Muscle layer of duodenum (tissue), 2 donors: ENCODE data around the gene VAC14.

Experiments used
- H3K27ac ChIP-seq: one replicate; pipeline ENCODE4 v1.7.0; 2013; ENCODE audit warnings: mild to moderate bottlenecking, low read length
- H3K27me3 ChIP-seq: one replicate; pipeline ENCODE4 v1.7.0; 2013; ENCODE audit warnings: low read depth, mild to moderate bottlenecking, control low read depth, low read length
- H3K36me3 ChIP-seq, 2 donors: one replicate each; pipeline ENCODE4 v1.7.0; 2013; ENCODE audit warnings: low read length in 2 of 2, control low read depth in 1 of 2, mild to moderate bottlenecking in 1 of 2; ENCODE audit not compliant: insufficient read depth in 2 of 2, control insufficient read depth in 1 of 2
- H3K4me1 ChIP-seq, 2 donors: one replicate each; pipeline ENCODE4 v1.7.0; 2013; ENCODE audit warnings: low read length in 2 of 2, mild to moderate bottlenecking in 2 of 2, control low read depth in 1 of 2, moderate library complexity in 1 of 2; ENCODE audit not compliant: insufficient read depth in 2 of 2, control insufficient read depth in 1 of 2
- H3K4me3 ChIP-seq, 2 donors: one replicate each; pipeline ENCODE4 v1.7.0; 2013; ENCODE audit warnings: low read length in 2 of 2, low read depth in 1 of 2, mild to moderate bottlenecking in 1 of 2
- H3K9me3 ChIP-seq, 2 donors: one replicate each; pipeline ENCODE4 v1.7.0; 2013; ENCODE audit warnings: low read length in 2 of 2, control low read depth in 1 of 2, mild to moderate bottlenecking in 1 of 2; ENCODE audit not compliant: control insufficient read depth in 1 of 2
- donor health status: healthy.

VAC14 gene

GRCh38 chr16:70670175-70670574 lies 130.8 kb downstream of the VAC14 start:
- H3K9me3 ChIP-seq, result no peaks in the 10 kb centered on the region
- H3K36me3 ChIP-seq, result peaks cover 22 to 76% of the 10 kb centered on the region in 2 donors

GRCh38 chr16:70665806-70666735 lies 134.9 kb downstream of the VAC14 start:
- Histone ChIP-seq H3K4me3 (no peak overlapping the region), H3K9me3 (no peaks in the 10 kb centered on the region), H3K27ac (no peak overlapping the region), H3K36me3 (peaks cover 18 to 78% of the 10 kb centered on the region in 2 donors), H3K4me1 (peaks cover 0 to 28% of the 10 kb centered on the region in 2 donors), H3K27me3 (no peaks in the 10 kb centered on the region)

More at GRCh38 chr16:70670175-70670574, 130.8 kb downstream of the VAC14 start:
- H3K27me3 ChIP-seq, result no peaks in the 10 kb centered on the region
- H3K4me3 ChIP-seq, result no peak overlapping the region
- H3K27ac ChIP-seq, result no peak overlapping the region
- peaks cover 0 to 7% of the 10 kb centered on the region in 2 donors for H3K4me1 ChIP-seq

GRCh38 chr16:70665113-70665694 lies 135.8 kb downstream of the VAC14 start:
- no peaks in the 10 kb centered on the region for H3K9me3 ChIP-seq
- peaks cover 0 to 28% of the 10 kb centered on the region in 2 donors for H3K4me1 ChIP-seq
- no peak overlapping the region for H3K27ac ChIP-seq
- H3K4me3 ChIP-seq, result no peak overlapping the region
- peaks cover 15 to 70% of the 10 kb centered on the region in 2 donors for H3K36me3 ChIP-seq
- H3K27me3 ChIP-seq, result no peaks in the 10 kb centered on the region

GRCh38 chr16:70664325-70665112 lies 136.4 kb downstream of the VAC14 start:
- Histone ChIP-seq H3K9me3 (no peaks in the 10 kb centered on the region), H3K27me3 (no peaks in the 10 kb centered on the region), H3K36me3 (peaks cover 14 to 63% of the 10 kb centered on the region in 2 donors), H3K27ac (no peak overlapping the region), H3K4me1 (peaks cover 0 to 28% of the 10 kb centered on the region in 2 donors), H3K4me3 (no peak overlapping the region)

GRCh38 chr16:70663524-70664324 lies 137.2 kb downstream of the VAC14 start:
- H3K27me3 ChIP-seq, result no peaks in the 10 kb centered on the region
- peaks cover 0 to 28% of the 10 kb centered on the region in 2 donors for H3K4me1 ChIP-seq
- peaks cover 9 to 55% of the 10 kb centered on the region in 2 donors for H3K36me3 ChIP-seq
- H3K27ac ChIP-seq, result no peak overlapping the region
- no peaks in the 10 kb centered on the region for H3K9me3 ChIP-seq
- no peak overlapping the region for H3K4me3 ChIP-seq

- Histone ChIP-seq H3K4me1 (peaks cover 0 to 26% of the 10 kb centered on the region in 2 donors), H3K9me3 (no peaks in the 10 kb centered on the region), H3K36me3 (peaks cover 5 to 50% of the 10 kb centered on the region in 2 donors), H3K27me3 (no peaks in the 10 kb centered on the region), H3K27ac (no peak overlapping the region), H3K4me3 (no peak overlapping the region)
These were observed 137.9 kb downstream of the VAC14 start for GRCh38 chr16:70662991-70663523.

- Histone ChIP-seq H3K4me1 (peaks cover 0 to 20% of the 10 kb centered on the region in 2 donors), H3K4me3 (no peak overlapping the region), H3K36me3 (peaks cover 5 to 44% of the 10 kb centered on the region in 2 donors), H3K27ac (no peak overlapping the region), H3K27me3 (no peaks in the 10 kb centered on the region), H3K9me3 (no peaks in the 10 kb centered on the region)
These were observed 138.9 kb downstream of the VAC14 start for GRCh38 chr16:70661918-70662641.

- H3K36me3 ChIP-seq, result peaks cover 5 to 39% of the 10 kb centered on the region in 2 donors
- no peaks in the 10 kb centered on the region for H3K27me3 ChIP-seq
- H3K27ac ChIP-seq, result no peak overlapping the region
- no peak overlapping the region for H3K4me3 ChIP-seq
- H3K9me3 ChIP-seq, result no peaks in the 10 kb centered on the region
- H3K4me1 ChIP-seq, result peaks cover 0 to 20% of the 10 kb centered on the region in 2 donors
These were observed 139.4 kb downstream of the VAC14 start for GRCh38 chr16:70661534-70661917.

- peaks cover 5 to 32% of the 10 kb centered on the region in 2 donors for H3K36me3 ChIP-seq
- no peaks in the 10 kb centered on the region for H3K9me3 ChIP-seq
- H3K27me3 ChIP-seq, result no peaks in the 10 kb centered on the region
- H3K4me1 ChIP-seq, result peaks cover 0 to 20% of the 10 kb centered on the region in 2 donors
- no peak overlapping the region for H3K4me3 ChIP-seq
- H3K27ac ChIP-seq, result no peak overlapping the region
These were observed 140.1 kb downstream of the VAC14 start for GRCh38 chr16:70660672-70661350.
